KMS-11 (cell line): ENCODE measurements around the gene ASCC2.

Experiments used
- H2AFZ ChIP-seq: fragments of 200-600 bp; sonication (generic); 2 replicates; pipeline ENCODE4 v1.6.1; 2016; ENCODE audit warnings: antibody characterized with exemption, mixed run types, low read depth
- H3K27ac ChIP-seq: fragments of 200-600 bp; sonication (generic); 2 replicates; pipeline ENCODE4 v1.6.1; 2016; ENCODE audit warnings: mild to moderate bottlenecking, mixed run types
- H3K27me3 ChIP-seq: fragments of 200-600 bp; sonication (generic); 2 replicates; pipeline ENCODE4 v1.6.1; 2017; ENCODE audit warnings: mild to moderate bottlenecking, low read depth, mixed run types, moderate library complexity; ENCODE audit not compliant: insufficient read depth
- H3K36me3 ChIP-seq: fragments of 200-600 bp; sonication (generic); 2 replicates; pipeline ENCODE4 v1.6.1; 2017; ENCODE audit warnings: mild to moderate bottlenecking, mixed run types; ENCODE audit not compliant: insufficient read depth
- H3K4me1 ChIP-seq: fragments of 200-600 bp; sonication (generic); 2 replicates; pipeline ENCODE4 v1.6.1; 2016; ENCODE audit warnings: mild to moderate bottlenecking, low read depth, mixed run types; ENCODE audit not compliant: poor library complexity, severe bottlenecking
- H3K4me2 ChIP-seq: fragments of 200-600 bp; sonication (generic); 2 replicates; pipeline ENCODE4 v1.7.0; 2016; ENCODE audit warnings: mild to moderate bottlenecking, mixed run types
- H3K4me3 ChIP-seq: fragments of 200-600 bp; sonication (generic); IDR thresholded peaks from 2 replicates; pipeline ENCODE4 v1.6.1; 2017; ENCODE audit warnings: low read depth, low read length, mixed read lengths; ENCODE audit not compliant: insufficient read depth
- H3K79me2 ChIP-seq: fragments of 200-600 bp; sonication (generic); 2 replicates; pipeline ENCODE4 v1.6.1; 2016; ENCODE audit warnings: low read depth, mixed run types; ENCODE audit not compliant: insufficient read depth
- H3K9ac ChIP-seq: fragments of 200-600 bp; sonication (generic); 2 replicates; pipeline ENCODE4 v1.6.1; 2016; ENCODE audit warnings: mild to moderate bottlenecking, mixed run types
- H4K20me1 ChIP-seq: fragments of 200-600 bp; sonication (generic); 2 replicates; pipeline ENCODE4 v1.6.1; 2016; ENCODE audit warnings: mild to moderate bottlenecking, mixed run types; ENCODE audit not compliant: insufficient read depth
- CTCF ChIP-seq: fragments of 200-600 bp; sonication (generic); conservative IDR thresholded peaks from 2 replicates; pipeline ENCODE4 v1.6.1; 2017; ENCODE audit warnings: low read depth, mild to moderate bottlenecking, antibody characterized with exemption, low read length, moderate library complexity, mixed read lengths

ASCC2 gene

GRCh38 chr22:29815580-29815979, 22.5 kb downstream of the ASCC2 start:
- Histone ChIP-seq H3K27ac (no peak overlapping the region), H3K36me3 (no peaks in the 10 kb centered on the region), H3K9ac (no peak overlapping the region), H3K4me1 (no peaks in the 10 kb centered on the region), H3K79me2 (no peaks in the 10 kb centered on the region), H3K27me3 (no peaks in the 10 kb centered on the region), H2AFZ (no peak overlapping the region), H3K4me3 (no peak overlapping the region), H3K4me2 (no peak overlapping the region), H4K20me1 (no peaks in the 10 kb centered on the region)
- TF ChIP-seq CTCF = no peak

- H3K27ac ChIP-seq = no peak overlapping the region
- H3K27me3 ChIP-seq = no peaks in the 10 kb centered on the region
- no peak overlapping the region for H3K4me2 ChIP-seq
- no peaks in the 10 kb centered on the region for H4K20me1 ChIP-seq
- no peak overlapping the region for H2AFZ ChIP-seq
- H3K36me3 ChIP-seq = no peaks in the 10 kb centered on the region
- no peaks in the 10 kb centered on the region for H3K79me2 ChIP-seq
- H3K9ac ChIP-seq = no peak overlapping the region
- no peaks in the 10 kb centered on the region for H3K4me1 ChIP-seq
- H3K4me3 ChIP-seq = no peak overlapping the region
- no peak for TF ChIP-seq CTCF
These were observed 24.1 kb downstream of the ASCC2 start for GRCh38 chr22:29814003-29814402.

GRCh38 chr22:29813563-29813962, 24.5 kb downstream of the ASCC2 start:
- no peak overlapping the region for H3K4me3 ChIP-seq
- H3K4me2 ChIP-seq = no peak overlapping the region
- no peaks in the 10 kb centered on the region for H4K20me1 ChIP-seq
- no peak overlapping the region for H2AFZ ChIP-seq
- H3K36me3 ChIP-seq = no peaks in the 10 kb centered on the region
- H3K27me3 ChIP-seq = no peaks in the 10 kb centered on the region
- TF ChIP-seq CTCF = no peak
- no peaks in the 10 kb centered on the region for H3K79me2 ChIP-seq
- H3K27ac ChIP-seq = no peak overlapping the region
- no peak overlapping the region for H3K9ac ChIP-seq
- H3K4me1 ChIP-seq = no peaks in the 10 kb centered on the region

GRCh38 chr22:29813126-29813525, 24.9 kb downstream of the ASCC2 start:
- H2AFZ ChIP-seq = no peak overlapping the region
- no peak for TF ChIP-seq CTCF
- H3K4me2 ChIP-seq = no peak overlapping the region
- H3K79me2 ChIP-seq = no peaks in the 10 kb centered on the region
- H3K4me1 ChIP-seq = no peaks in the 10 kb centered on the region
- H3K36me3 ChIP-seq = no peaks in the 10 kb centered on the region
- no peak overlapping the region for H3K27ac ChIP-seq
- H3K9ac ChIP-seq = no peak overlapping the region
- no peak overlapping the region for H3K4me3 ChIP-seq
- H3K27me3 ChIP-seq = no peaks in the 10 kb centered on the region
- H4K20me1 ChIP-seq = no peaks in the 10 kb centered on the region

DNA sequence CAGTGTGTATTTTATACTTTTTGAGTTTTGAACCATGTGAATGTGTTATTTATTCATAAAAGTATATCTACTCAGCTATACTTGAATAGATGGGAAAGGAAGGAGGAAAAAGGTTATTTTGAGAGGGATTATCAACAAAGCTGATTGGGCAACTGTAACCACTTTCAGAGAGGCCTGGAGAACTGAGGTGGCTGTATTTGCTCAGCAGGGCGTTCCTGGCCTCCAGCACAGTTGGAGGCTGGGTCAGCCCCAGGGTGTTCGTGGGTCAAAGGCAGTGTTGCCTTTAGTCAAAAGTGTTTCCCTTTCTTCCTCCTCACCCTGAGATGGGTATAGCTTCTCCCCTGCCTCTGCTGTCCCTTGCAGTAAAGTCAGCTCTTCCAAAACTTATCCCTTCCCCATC, 26.7 kb downstream of the ASCC2 start:
- no peak overlapping the region for H3K27ac ChIP-seq
- H3K27me3 ChIP-seq = no peaks in the 10 kb centered on the region
- no peaks in the 10 kb centered on the region for H4K20me1 ChIP-seq
- H3K4me2 ChIP-seq = no peak overlapping the region
- H3K36me3 ChIP-seq = no peaks in the 10 kb centered on the region
- H3K4me1 ChIP-seq = no peaks in the 10 kb centered on the region
- H3K4me3 ChIP-seq = no peak overlapping the region
- H2AFZ ChIP-seq = no peak overlapping the region
- TF ChIP-seq CTCF = no peak
- no peaks in the 10 kb centered on the region for H3K79me2 ChIP-seq
- no peak overlapping the region for H3K9ac ChIP-seq
